H54 (cell line): Measurements from ENCODE around the gene LRFN3.
A peak's percentile ranks its signal among the peaks of the same experiment; 100 is the strongest.
"Not testable (repeated sequence)": the region's sequence is repeated elsewhere in the genome, so short reads cannot be mapped to it uniquely, and the experiment has no call there.

ENCODE experiments used
- DNase-seq: peaks from one replicate; pipeline ENCODE4 v3.0.0; 2011; ENCODE audit warnings: low spot score, mixed read lengths; ENCODE audit not compliant: insufficient read length
- FAIRE-seq: peaks from 3 replicates; lab custom pipeline; 2011; peaks lifted over from hg19 to GRCh38; lab: Jason Lieb, UNC
- POLR2A ChIP-seq: IDR thresholded peaks from 2 replicates; pipeline ENCODE4 v1.6.1; 2011; ENCODE audit warnings: low read depth, mild to moderate bottlenecking, low read length

LRFN3 gene

GRCh38 chr19:35901854-35902661, 34.1 kb upstream of the LRFN3 start, which contains the start of gene HCST:
Gene HCST (plus strand): TSS chr19:35902529. CDS start chr19:35902594, 65 bp downstream.
- DNase-seq (peak; percentile 56), FAIRE-seq (peak; percentile 52)
- no peak for TF ChIP-seq POLR2A

- FAIRE-seq (no peak), DNase-seq (no peak)
- no peak for TF ChIP-seq POLR2A
Observed at GRCh38 chr19:35902870-35903475, 33.2 kb upstream of the LRFN3 start.

- FAIRE-seq (no peak), DNase-seq (peak; percentile 68)
- peak; percentile 47 for TF ChIP-seq POLR2A
Observed at GRCh38 chr19:35903550-35904179, 32.5 kb upstream of the LRFN3 start.

- FAIRE-seq = no peak
- no peak for DNase-seq
- no peak for TF ChIP-seq POLR2A
Observed at GRCh38 chr19:35904311-35905068, 31.7 kb upstream of the LRFN3 start.

GRCh38 chr19:35905178-35905727, 30.9 kb upstream of the LRFN3 start:
- DNase-seq (no peak), FAIRE-seq (no peak)
- TF ChIP-seq POLR2A = no peak

GRCh38 chr19:35907377-35907745, 28.8 kb upstream of the LRFN3 start:
- TF ChIP-seq POLR2A = no peak
- FAIRE-seq (no peak), DNase-seq (no peak)

GRCh38 chr19:35908010-35908441, 28.1 kb upstream of the LRFN3 start, which contains the start of gene TYROBP:
Gene TYROBP (minus strand): TSS chr19:35908295. CDS start chr19:35908228, 67 bp downstream.
- no peak for TF ChIP-seq POLR2A
- FAIRE-seq (no peak), DNase-seq (no peak)

GRCh38 chr19:35908973-35909683, 27.0 kb upstream of the LRFN3 start:
- no peak for DNase-seq
- no peak for TF ChIP-seq POLR2A
- FAIRE-seq = no peak

GRCh38 chr19:35909684-35910035, 26.5 kb upstream of the LRFN3 start:
- DNase-seq (no peak), FAIRE-seq (no peak)
- TF ChIP-seq POLR2A = no peak

- FAIRE-seq, DNase-seq: not testable (repeated sequence)
Observed at GRCh38 chr19:35910355-35910754, 25.8 kb upstream of the LRFN3 start.

- no peak for DNase-seq
- no peak for TF ChIP-seq POLR2A
- no peak for FAIRE-seq
Observed at GRCh38 chr19:35911173-35911572, 25.0 kb upstream of the LRFN3 start.

GRCh38 chr19:35911790-35912189, 24.4 kb upstream of the LRFN3 start:
- FAIRE-seq (no peak), DNase-seq (no peak)
- TF ChIP-seq POLR2A = no peak

- no peak for FAIRE-seq
- DNase-seq = no peak
Observed at GRCh38 chr19:35913589-35913988, 22.6 kb upstream of the LRFN3 start.

More at GRCh38 chr19:35913589-35913988, 22.6 kb upstream of the LRFN3 start:
- TF ChIP-seq POLR2A = no peak
